ENCODE data around the gene NR1H3.
A peak's percentile ranks its signal among the peaks of the same experiment; 100 is the strongest.

The NR1H3 gene

GRCh38 chr11:47270331-47271271, 12.8 kb downstream of the NR1H3 start:
- DNase-seq = peak; percentile 33

GRCh38 chr11:47271328-47271727, 13.5 kb downstream of the NR1H3 start:
- DNase-seq = no peak

- DNase-seq = no peak
Observed at GRCh38 chr11:47271961-47272661, 14.3 kb downstream of the NR1H3 start.

GRCh38 chr11:47272706-47273105, 14.9 kb downstream of the NR1H3 start:
- no peak for DNase-seq

GRCh38 chr11:47274495-47275235, 16.9 kb downstream of the NR1H3 start:
- no peak for DNase-seq

- no peak for DNase-seq
Observed at GRCh38 chr11:47276923-47277322, 19.1 kb downstream of the NR1H3 start.

GRCh38 chr11:47278058-47278457, 20.3 kb downstream of the NR1H3 start:
- no peak for DNase-seq

GRCh38 chr11:47278769-47279168, 21.0 kb downstream of the NR1H3 start:
- no peak for DNase-seq

- DNase-seq = no peak
Observed at GRCh38 chr11:47280099-47280498, 22.3 kb downstream of the NR1H3 start.

- no peak for DNase-seq
Observed at GRCh38 chr11:47280860-47281259, 23.1 kb downstream of the NR1H3 start.

- no peak for DNase-seq
Observed at GRCh38 chr11:47282462-47282861, 24.7 kb downstream of the NR1H3 start.

GRCh38 chr11:47284151-47284550, 26.4 kb downstream of the NR1H3 start:
- no peak for DNase-seq

- no peak for DNase-seq
Observed at GRCh38 chr11:47285969-47286770, 28.4 kb downstream of the NR1H3 start.

GRCh38 chr11:47288066-47288465, 30.3 kb downstream of the NR1H3 start:
- DNase-seq = no peak

- no peak for DNase-seq
Observed at GRCh38 chr11:47289856-47290255, 32.1 kb downstream of the NR1H3 start.

GRCh38 chr11:47295385-47295784, 37.6 kb downstream of the NR1H3 start:
- DNase-seq = no peak

- peak; percentile 55 for DNase-seq
Observed at GRCh38 chr11:47296045-47296444, 38.2 kb downstream of the NR1H3 start.

GRCh38 chr11:47299078-47299477, 41.3 kb downstream of the NR1H3 start:
- DNase-seq = no peak

- DNase-seq = no peak
Observed at GRCh38 chr11:47302853-47303252, 45.1 kb downstream of the NR1H3 start.

- DNase-seq = no peak
Observed at GRCh38 chr11:47305734-47306483, 48.1 kb downstream of the NR1H3 start.

- DNase-seq = no peak
Observed at GRCh38 chr11:47306484-47306844, 48.7 kb downstream of the NR1H3 start.

Data from NCI-H1092 (cell line).